GM21447 (cell line): ENCODE measurements around the gene RACK1.
"Not testable (repeated sequence)": the region's sequence is repeated elsewhere in the genome, so short reads cannot be mapped to it uniquely, and the experiment has no call there.

ENCODE experiments used
- ATAC-seq: cut with Tn5 transposase; IDR thresholded peaks from one replicate; pipeline ENCODE4 v1.9.1; 2021; ENCODE audit not compliant: unreplicated experiment

Gene RACK1

GRCh38 chr5:181217111-181217802 lies 26.4 kb downstream of the RACK1 start:
- peak; percentile 24 for ATAC-seq

GRCh38 chr5:181215997-181216989 lies 27.4 kb downstream of the RACK1 start:
- no peak for ATAC-seq

GRCh38 chr5:181214249-181214648 lies 29.5 kb downstream of the RACK1 start:
- not testable (repeated sequence) for ATAC-seq

GRCh38 chr5:181212934-181213333 lies 30.8 kb downstream of the RACK1 start:
- no peak for ATAC-seq

- no peak for ATAC-seq
These were observed 31.6 kb downstream of the RACK1 start for GRCh38 chr5:181212080-181212479.

GRCh38 chr5:181211208-181211607 lies 32.5 kb downstream of the RACK1 start:
- ATAC-seq: no peak

- ATAC-seq: not testable (repeated sequence)
These were observed 33.0 kb downstream of the RACK1 start for GRCh38 chr5:181210698-181211097.

GRCh38 chr5:181210148-181210547 lies 33.6 kb downstream of the RACK1 start:
- not testable (repeated sequence) for ATAC-seq

- not testable (repeated sequence) for ATAC-seq
These were observed 34.7 kb downstream of the RACK1 start for GRCh38 chr5:181209006-181209405.

- ATAC-seq: no peak
These were observed 35.8 kb downstream of the RACK1 start for GRCh38 chr5:181207960-181208253.

- ATAC-seq: peak; percentile 38
These were observed 36.3 kb downstream of the RACK1 start for GRCh38 chr5:181207214-181207959.

- ATAC-seq: no peak
These were observed 37.7 kb downstream of the RACK1 start for GRCh38 chr5:181205761-181206649.

GRCh38 chr5:181204826-181205760 lies 38.6 kb downstream of the RACK1 start, which contains the start of gene TRIM7:
TSS of gene TRIM7 (minus strand) at chr5:181205196. CDS start at chr5:181205110, 86 bp downstream.
- no peak for ATAC-seq

GRCh38 chr5:181204113-181204825 lies 39.4 kb downstream of the RACK1 start:
- ATAC-seq: no peak

GRCh38 chr5:181203777-181204112 lies 40.0 kb downstream of the RACK1 start:
- ATAC-seq: no peak

GRCh38 chr5:181203093-181203711 lies 40.5 kb downstream of the RACK1 start:
- no peak for ATAC-seq

GRCh38 chr5:181200816-181201215 lies 42.9 kb downstream of the RACK1 start:
- ATAC-seq: no peak
